NCI-H2227 treated with DMSO at 0.1 percent for 48 hours (cell line): ENCODE results near the gene C16orf92.
A peak's percentile ranks its signal among the peaks of the same experiment; 100 is the strongest.

Experiments
- DNase-seq: peaks from one replicate; lab custom pipeline; 2025; lab: John Stamatoyannopoulos, UW

Gene C16orf92, protein sequence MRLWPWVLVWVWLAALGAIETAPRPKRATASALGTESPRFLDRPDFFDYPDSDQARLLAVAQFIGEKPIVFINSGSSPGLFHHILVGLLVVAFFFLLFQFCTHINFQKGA

DNA sequence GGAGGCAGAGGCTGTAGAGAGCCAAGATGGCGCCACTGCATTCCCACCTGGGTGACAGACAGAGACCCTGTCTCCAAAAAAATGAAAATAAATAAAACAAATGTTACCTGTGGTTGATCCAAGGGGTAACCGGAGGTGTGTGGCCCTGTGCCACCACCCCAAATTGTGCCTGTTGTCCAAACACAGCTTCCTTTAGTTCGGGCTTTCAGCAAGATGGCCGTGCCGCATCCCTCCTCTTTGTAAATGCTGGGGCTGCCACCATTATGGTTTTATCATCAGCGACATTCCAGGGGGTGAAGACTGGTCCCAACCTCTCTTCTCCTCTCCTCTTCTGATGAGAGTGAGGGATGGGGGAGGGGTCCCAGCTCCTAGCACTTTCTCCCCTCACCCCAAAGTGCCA lies at the start of gene C16orf92:
C16orf92 (plus strand) TSS at position 312 of the 400 bp plus-strand sequence. CDS start 143 bp downstream, outside the sequence.
- DNase-seq, result no peak

DNA sequence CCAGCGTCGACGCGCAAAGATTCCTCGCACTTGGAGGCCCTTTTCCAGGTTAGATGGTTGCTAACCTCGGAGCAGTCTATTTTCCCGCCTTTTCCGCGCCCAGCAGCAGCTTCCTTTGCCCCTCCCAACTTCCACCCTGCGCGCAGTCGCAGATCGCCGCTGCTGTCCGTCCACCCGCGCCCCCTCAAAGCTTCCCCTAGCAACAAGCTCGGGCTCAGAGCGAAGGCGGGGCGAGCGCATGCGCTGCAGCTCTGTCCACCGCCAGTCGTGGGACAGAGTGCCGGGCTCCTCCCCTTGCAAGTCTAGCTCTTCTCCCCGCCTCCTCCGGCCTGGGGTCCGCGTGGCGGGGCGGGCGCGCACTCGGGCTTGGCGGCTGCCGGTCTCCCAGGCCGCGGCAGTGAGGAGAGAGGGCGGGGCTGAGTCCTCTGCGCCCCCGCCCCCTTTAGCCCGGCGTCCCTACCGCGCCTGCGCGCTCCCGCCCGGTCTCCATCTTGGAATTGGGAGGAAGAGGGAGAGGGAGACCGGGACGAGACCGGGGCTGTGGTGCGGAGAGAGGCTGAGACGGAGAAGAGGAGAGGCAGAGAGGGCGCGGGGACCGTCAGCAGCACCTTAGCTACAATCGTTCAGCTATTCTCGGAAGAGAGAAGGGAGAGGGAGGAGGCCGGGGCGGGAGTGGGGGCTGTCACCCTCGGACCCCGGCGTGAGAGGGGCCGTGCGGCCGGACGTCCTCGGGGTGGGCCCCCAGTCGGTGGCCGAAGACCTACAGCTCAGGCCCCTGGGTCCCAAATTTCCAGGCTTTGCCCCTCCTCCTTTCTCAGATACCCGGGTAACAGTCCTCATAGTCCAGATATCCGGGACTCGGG lies 49.4 kb upstream of the C16orf92 start, which contains the start of gene TAOK2:
TAOK2 (plus strand) TSS at position 485 of the 863 bp plus-strand sequence. CDS start 3,905 bp downstream, outside the sequence.
- DNase-seq, result peak; percentile 99

DNA sequence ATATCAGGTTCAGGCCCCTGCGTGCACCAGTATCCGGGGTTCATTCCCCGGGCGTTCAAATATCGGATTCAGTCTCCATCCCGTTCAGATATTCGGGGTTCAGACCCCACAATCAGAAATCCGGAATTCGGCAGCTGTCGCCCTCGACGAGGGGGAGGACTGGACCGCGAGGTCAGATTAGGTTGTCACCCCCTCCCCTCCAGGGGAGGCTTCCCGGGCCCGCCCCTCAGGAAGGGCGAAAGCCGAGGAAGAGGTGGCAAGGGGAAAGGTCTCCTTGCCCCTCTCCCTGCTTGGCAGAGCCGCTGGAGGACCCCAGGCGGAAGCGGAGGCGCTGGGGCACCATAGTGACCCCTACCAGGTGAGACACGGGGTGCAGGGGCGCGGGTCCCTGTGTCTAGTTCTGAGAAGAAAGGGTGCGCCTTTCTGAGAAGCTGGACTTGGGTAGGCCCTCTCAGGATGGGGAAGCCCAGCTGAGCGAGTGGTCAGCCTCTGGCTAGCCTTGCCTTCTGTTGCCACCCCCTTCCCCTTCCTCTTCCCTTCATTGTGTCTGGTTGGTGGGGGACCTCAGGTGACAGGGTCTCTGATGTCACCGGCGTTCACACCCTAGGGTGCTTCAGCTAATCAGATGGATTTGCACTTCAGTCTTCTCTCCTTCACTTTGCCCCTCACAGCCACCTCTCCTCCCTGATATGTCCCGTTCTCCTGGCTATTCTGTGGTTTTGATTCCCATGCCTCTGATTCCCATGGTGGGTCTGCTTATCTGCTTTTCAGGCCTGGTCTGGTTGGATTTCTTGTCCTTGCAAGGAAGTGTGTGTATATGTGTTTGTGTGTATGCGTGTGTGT lies 48.5 kb upstream of the C16orf92 start:
- DNase-seq, result no peak

DNA sequence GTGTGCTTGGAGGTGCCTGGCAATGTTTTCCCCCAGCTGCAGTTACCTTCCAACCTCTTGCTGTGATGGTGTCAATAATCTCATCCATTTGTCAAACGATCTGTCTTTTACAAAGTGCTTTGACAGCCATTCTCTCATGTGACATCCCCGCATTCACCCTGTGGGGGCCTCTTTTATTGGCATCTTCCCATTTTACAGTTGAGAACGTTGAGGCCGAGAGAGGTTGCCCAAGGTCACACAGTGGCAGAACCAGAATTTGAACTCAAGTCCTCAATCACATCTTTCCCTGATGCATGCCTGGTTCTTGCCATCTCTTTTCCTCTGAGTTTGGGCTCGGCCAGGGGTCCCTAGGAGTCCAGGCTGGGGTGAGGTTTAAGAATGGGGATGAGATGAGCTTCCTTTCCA lies 47.9 kb upstream of the C16orf92 start:
- no peak for DNase-seq

DNA sequence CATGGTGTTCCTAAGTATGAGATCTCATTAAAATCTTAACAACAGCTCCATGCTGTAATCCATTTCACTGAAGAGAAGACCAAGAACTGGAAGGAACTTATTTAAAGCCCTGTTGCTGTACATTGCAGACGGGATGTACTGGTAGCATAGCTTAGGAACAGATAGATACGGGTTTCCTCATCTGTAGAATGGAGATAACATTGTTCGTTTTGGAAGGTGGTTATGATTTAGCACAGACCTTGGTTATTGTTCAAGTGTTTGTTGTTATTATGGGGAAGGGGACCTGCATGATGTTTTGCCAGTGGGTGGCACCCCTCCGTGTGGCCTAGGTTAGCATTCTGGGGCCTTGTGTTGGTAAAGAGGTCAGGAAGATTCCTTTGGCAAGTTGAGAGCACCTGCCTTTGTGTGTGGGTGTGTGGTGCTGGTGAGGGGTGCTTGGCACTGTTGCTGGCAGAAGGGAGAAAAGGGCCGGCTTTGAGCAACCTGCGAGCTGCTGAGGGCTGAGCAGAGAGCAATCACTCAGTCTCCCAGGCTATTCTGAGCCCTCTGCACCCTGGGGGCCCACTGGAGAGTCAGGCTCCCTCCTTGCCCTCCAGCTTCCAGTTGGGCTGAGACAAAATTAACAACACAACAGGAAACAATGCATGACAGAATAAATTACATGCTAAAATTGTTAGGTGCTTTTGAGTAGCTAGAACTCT lies 47.0 kb upstream of the C16orf92 start:
- DNase-seq, result no peak

DNA sequence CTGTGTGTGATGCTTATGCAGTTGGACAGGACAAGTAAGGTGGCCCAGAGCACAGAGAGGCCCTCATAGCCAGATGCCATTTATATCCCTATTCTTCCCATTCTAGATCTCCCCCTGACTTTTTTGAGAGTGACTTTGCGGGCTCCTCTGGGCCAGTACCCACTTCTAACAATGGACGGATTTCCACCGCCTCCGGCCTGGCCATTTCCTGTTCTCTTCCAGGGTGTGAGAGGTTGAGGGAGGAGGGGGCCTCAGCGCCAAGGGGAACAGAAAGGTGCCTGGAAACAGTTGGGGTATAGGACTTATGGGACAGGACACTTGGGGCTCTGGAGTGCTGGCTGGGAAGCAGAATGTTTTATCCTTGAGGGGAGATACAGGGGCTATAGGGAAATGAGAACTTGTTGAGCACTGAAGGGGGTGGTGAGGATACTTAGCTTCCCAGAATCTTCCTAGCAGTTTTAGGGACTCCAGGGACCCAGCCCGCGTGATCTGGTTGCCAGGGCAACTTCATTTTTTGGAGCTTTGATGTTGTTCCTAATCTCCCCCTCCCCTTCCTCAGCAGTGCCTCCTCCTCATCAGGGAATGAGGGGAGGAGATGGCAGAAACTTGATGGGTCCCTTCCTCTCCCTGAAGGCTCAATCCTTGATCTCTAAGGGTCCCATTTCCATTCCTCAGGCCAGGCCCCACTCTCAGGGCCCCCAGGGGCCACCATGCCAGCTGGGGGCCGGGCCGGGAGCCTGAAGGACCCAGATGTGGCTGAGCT lies 45.8 kb upstream of the C16orf92 start:
- DNase-seq, result no peak

DNA sequence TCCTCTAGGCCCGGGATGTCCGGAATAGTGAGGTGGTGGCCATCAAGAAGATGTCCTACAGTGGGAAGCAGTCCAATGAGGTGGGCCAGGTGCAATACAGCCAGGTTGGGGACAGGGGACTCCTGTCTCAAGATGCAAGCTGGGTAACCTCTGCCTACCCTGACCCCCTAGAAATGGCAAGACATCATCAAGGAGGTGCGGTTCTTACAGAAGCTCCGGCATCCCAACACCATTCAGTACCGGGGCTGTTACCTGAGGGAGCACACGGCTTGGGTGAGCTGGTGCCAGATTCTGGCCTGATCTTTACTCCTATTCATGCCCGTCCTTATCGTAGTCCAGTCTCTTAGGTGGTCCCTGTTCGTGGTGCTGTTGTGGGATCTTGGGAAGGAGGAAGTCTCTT lies 44.9 kb upstream of the C16orf92 start:
- DNase-seq, result no peak

DNA sequence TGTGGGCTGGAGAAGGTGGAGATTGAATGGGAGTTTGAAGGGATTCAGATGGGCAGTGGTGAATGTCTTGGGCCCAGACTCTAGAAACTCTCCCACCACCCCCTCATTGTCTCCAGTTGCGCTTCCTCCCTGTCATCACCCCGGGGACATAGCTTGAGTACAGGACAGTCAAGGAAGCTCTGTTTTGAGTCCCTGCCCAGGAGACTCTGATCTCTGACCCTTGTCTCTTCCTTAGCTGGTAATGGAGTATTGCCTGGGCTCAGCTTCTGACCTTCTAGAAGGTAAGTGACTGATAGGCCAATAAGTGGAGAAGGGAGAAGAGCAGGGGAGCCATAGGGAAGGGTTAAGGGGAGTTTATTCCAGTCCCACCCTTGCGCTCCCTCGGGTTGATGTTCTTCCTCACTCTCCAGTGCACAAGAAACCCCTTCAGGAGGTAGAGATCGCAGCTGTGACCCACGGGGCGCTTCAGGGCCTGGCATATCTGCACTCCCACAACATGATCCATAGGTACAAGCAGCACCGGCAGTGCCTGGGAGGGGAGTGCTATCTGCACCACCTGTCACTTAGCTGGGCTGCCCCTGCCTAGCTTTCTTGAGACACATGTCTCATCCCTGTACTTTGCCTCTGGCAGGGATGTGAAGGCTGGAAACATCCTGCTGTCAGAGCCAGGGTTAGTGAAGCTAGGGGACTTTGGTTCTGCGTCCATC lies 44.3 kb upstream of the C16orf92 start:
- DNase-seq, result no peak

DNA sequence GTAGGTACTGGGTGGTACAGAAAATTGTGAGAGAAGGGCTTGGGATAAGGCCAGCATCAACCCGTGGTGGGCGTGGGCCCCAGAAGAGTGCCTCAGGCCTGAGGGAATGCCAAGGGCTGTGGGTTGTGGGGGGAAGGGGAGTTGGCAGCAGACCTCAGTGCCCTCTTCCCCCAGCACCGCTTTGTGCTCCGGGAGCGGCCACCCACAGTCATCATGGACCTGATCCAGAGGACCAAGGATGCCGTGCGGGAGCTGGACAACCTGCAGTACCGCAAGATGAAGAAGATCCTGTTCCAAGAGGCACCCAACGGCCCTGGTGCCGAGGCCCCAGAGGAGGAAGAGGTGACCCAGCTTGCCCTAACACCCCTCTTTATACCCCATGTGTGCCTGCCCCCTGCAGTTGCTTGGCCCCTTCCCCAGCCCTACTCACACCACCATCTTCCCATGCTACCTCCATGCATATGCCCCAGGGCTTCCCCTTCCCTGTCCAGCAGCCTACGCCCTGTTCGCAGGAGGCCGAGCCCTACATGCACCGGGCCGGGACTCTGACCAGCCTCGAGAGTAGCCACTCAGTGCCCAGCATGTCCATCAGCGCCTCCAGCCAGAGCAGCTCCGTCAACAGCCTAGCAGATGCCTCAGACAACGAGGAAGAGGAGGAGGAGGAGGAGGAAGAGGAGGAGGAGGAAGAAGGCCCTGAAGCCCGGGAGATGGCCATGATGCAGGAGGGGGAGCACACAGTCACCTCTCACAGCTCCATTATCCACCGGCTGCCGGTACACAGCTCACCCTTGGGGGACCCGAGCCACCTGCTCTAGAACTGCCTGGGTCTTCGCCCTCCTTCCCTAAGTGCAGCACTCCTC lies 40.2 kb upstream of the C16orf92 start:
- DNase-seq, result no peak

DNA sequence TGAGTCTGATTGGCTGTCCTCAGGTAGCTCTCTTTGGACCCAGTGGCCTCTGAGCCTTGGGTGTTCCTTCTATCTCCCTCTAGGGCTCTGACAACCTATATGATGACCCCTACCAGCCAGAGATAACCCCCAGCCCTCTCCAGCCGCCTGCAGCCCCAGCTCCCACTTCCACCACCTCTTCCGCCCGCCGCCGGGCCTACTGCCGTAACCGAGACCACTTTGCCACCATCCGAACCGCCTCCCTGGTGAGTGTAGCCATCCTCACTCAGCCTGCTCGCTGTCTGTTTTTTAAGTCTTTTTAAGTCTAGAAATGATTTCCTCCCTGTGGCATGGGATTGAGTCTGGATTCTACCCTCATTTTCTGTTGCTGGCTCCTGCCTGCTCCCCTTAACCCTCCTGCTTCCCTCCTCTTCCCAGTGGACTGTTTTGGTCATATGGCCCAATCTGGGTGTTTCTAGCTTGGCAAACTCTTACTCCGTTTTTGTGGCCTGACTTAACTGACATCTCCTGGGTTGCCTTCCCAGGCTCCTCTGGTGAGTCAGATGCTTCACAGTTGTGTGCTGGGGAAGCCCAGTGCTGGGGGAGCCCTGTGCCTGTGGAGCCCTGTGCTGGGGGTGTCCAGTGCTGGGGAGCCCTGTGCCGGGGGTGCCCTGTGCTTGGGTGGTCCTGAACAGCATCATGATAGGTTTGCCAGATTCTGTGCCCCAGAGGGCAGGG lies 39.4 kb upstream of the C16orf92 start:
- no peak for DNase-seq

DNA sequence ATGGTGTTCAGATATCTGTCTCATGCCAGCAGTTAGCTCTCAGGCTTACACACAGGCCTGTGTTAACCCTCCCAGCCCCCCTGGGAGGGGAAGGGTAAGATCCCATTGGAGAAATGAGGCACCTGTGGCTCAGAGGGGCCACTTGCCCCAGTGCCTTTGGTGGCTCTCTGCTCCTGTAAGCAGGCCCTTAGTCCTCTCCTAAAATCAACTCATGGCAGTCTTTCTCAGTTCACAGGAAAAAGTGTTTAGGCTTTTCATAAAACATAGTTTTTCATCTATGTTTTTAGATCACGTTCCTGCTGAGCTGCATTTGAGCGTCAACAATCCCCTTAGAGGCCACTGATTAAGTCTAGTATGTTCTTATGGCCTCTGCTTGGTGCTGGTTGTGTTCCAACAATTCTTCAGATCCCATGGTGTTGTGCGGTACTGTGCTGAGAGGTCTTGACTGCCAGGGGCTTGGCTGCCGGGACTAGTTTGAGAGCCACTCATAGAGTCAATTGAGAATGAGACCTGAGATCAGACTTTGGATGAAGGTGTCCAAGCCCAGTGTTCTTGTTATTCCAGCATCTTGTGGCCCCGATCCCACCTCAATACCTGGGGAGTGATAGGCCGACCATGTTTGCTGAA lies 38.7 kb upstream of the C16orf92 start:
- no peak for DNase-seq

DNA sequence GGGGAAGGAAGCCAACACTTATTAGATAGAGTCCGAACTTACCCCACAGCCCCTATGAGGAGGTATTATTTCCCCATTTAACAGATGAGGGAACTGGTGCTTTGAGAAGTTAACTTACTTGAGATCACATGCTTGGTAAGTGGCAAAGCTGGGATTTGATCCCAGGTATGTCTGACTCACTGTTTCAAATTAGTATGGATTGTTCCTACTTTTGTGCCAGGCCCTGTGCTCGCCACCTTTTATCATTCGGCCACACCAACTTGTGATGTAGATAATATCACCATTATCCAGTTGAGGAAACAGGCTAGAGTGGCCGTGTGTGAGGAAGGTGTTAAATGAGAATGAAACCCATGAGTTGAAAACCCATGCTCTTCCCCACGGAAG lies 38.2 kb upstream of the C16orf92 start:
- DNase-seq, result no peak

DNA sequence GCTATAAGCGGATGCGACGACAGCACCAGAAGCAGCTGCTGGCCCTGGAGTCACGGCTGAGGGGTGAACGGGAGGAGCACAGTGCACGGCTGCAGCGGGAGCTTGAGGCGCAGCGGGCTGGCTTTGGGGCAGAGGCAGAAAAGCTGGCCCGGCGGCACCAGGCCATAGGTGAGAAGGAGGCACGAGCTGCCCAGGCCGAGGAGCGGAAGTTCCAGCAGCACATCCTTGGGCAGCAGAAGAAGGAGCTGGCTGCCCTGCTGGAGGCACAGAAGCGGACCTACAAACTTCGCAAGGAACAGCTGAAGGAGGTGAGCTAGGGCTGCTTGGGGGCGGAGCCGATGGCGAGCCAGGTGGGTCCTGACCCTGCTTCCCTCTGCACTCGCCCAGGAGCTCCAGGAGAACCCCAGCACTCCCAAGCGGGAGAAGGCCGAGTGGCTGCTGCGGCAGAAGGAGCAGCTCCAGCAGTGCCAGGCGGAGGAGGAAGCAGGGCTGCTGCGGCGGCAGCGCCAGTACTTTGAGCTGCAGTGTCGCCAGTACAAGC lies 37.7 kb upstream of the C16orf92 start:
- no peak for DNase-seq

DNA sequence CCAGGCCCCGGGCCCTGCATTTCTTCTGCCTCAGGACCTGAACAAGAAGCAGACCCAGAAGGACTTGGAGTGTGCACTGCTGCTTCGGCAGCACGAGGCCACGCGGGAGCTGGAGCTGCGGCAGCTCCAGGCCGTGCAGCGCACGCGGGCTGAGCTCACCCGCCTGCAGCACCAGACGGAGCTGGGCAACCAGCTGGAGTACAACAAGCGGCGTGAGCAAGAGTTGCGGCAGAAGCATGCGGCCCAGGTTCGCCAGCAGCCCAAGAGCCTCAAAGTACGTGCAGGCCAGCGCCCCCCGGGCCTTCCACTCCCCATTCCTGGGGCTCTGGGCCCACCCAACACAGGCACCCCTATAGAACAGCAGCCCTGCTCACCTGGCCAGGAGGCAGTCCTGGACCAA lies 36.8 kb upstream of the C16orf92 start:
- DNase-seq, result no peak

DNA sequence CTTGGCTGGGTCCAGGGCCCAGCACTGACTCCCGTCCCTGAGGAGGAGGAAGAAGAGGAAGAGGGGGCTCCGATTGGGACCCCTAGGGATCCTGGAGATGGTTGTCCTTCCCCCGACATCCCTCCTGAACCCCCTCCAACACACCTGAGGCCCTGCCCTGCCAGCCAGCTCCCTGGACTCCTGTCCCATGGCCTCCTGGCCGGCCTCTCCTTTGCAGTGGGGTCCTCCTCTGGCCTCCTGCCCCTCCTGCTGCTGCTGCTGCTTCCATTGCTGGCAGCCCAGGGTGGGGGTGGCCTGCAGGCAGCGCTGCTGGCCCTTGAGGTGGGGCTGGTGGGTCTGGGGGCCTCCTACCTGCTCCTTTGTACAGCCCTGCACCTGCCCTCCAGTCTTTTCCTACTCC lies 36.1 kb upstream of the C16orf92 start:
- no peak for DNase-seq

DNA sequence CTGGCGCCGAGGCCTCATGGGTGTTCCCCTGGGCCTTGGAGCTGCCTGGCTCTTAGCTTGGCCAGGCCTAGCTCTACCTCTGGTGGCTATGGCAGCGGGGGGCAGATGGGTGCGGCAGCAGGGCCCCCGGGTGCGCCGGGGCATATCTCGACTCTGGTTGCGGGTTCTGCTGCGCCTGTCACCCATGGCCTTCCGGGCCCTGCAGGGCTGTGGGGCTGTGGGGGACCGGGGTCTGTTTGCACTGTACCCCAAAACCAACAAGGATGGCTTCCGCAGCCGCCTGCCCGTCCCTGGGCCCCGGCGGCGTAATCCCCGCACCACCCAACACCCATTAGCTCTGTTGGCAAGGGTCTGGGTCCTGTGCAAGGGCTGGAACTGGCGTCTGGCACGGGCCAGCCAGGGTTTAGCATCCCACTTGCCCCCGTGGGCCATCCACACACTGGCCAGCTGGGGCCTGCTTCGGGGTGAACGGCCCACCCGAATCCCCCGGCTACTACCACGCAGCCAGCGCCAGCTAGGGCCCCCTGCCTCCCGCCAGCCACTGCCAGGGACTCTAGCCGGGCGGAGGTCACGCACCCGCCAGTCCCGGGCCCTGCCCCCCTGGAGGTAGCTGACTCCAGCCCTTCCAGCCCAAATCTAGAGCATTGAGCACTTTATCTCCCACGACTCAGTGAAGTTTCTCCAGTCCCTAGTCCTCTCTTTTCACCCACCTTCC lies 35.5 kb upstream of the C16orf92 start:
- no peak for DNase-seq

DNA sequence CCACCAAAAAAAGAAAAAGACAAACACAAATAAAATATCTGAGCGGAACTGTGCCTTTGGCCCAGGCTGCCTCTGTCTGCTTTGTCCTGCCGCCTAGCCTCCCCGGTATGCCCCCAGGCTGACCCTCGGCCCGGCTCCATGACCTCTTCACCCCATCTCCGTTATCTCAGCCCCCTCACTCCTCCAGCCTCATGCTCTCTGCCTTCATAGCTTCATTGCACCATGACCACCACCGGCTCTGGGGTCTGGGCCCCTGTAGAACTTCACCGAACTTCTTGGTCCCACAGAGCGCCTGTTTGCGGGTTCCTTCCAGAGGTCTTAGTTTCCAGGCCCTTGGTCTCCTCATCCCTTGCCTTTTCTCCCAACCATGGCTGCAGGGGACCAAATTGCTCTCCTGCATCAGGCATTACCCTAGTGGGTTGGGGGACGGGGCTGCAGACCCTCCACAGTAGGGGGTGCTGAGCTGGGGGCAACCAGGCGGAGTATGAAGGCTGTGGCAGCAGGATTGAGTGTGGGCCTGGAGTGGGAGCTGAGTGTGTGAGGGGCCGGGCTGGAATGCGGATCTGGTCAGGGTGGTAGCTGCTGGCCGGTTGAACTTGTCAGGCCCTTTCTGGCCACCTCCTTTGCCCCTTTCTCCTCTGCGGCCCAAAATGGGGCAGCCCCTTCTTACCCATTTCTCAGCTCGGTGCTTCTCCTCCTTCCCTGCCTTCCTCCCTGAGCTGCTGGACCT lies 34.5 kb upstream of the C16orf92 start:
- no peak for DNase-seq
